A549 treated with ZK216348 at 1 μM for 4 hours (cell line): ENCODE results near the gene C20orf141. TPM values are rescaled to one million over a fixed set of nuclear protein-coding genes. Genes with fewer than 3 reads are reported as not detected.

Source experiments
- total RNA-seq: library from RNA; stranded (reverse); fragments of 200-300 nt; extraction: Qiagen RNA extraction; gene quantifications from 5 replicates; pipeline ENCODE4 v1.2.3, GENCODE V29; 2022; ENCODE audit warnings: low read depth

C20orf141 gene
- total RNA-seq, result 0.36 TPM in 1 of 5 replicates, not detected in the others

GRCh38 chr20:2814587-2815051 is at the start of gene C20orf141:
Gene C20orf141, plus strand, starts transcription at chr20:2814987. Its CDS starts 198 bp downstream, at chr20:2815185.

GRCh38 chr20:2800521-2801285 is 14.1 kb upstream of the C20orf141 start, which contains the start of gene CPXM1:
Gene CPXM1, minus strand, starts transcription at chr20:2800627. Its CDS starts 55 bp downstream, at chr20:2800572.

GRCh38 chr20:2816030-2816582 is 1.3 kb downstream of the C20orf141 start, which contains the start of gene TMEM239:
Gene TMEM239, plus strand, starts transcription at chr20:2816364. Its CDS starts 191 bp downstream, at chr20:2816555.

GRCh38 chr20:2840138-2840966 is 25.6 kb downstream of the C20orf141 start, which contains the start of the genes PCED1A and VPS16:
Gene PCED1A, minus strand, starts transcription at chr20:2840655. Its CDS starts 743 bp downstream, at chr20:2839912.
Gene VPS16, plus strand, starts transcription at chr20:2840745. Its CDS starts 30 bp downstream, at chr20:2840775.

Other genes with a start within 250 kb of the C20orf141 start
- gene NOP56, start 162.4 kb upstream of the C20orf141 start, total RNA-seq, result 582 to 773 TPM (median 606 TPM) in 5 replicates
- gene IDH3B, start 150.8 kb upstream of the C20orf141 start, total RNA-seq, result 117 to 140 TPM (median 136 TPM) in 5 replicates
- 2.3 to 2.7 TPM (median 2.4 TPM) in 5 replicates for gene EBF4, start 122.2 kb upstream of the C20orf141 start, total RNA-seq
- gene CPXM1, start 14.4 kb upstream of the C20orf141 start, total RNA-seq, result not detected in 5 replicates
- not detected in 5 replicates for gene TMEM239, start 1.4 kb downstream of the C20orf141 start, total RNA-seq
- gene PCED1A, start 25.7 kb downstream of the C20orf141 start, total RNA-seq, result 14.1 to 32.5 TPM (median 29.0 TPM) in 5 replicates
- gene VPS16, start 25.8 kb downstream of the C20orf141 start, total RNA-seq, result 19.3 to 40.0 TPM (median 32.3 TPM) in 5 replicates
- 31.9 to 43.1 TPM (median 39.8 TPM) in 5 replicates for gene PTPRA, start 58.5 kb downstream of the C20orf141 start, total RNA-seq
- 0.36 to 0.47 TPM in 2 of 5 replicates, not detected in the others for gene GNRH2, start 228.6 kb downstream of the C20orf141 start, total RNA-seq
- gene MRPS26, start 231.1 kb downstream of the C20orf141 start, total RNA-seq, result 89.5 to 167 TPM (median 155 TPM) in 5 replicates